Right ventricle myocardium inferior (tissue), 1 donor: ENCODE measurements around the gene MRPL17. TPM values are rescaled to one million over a fixed set of nuclear protein-coding genes. Genes with fewer than 3 reads are reported as not detected.

Experiments used
- ATAC-seq: fragments of 200-7000 bp; cut with Tn5 transposase; one replicate; pipeline ENCODE4 v1.9.1; 2020; ENCODE audit warnings: mild to moderate bottlenecking, moderate library complexity
- DNase-seq: peaks from one replicate; pipeline ENCODE4 v3.0.0; 2021; ENCODE audit errors: missing footprints
- intact Hi-C: fragments of 100-400 bp; cut with DNase I; formaldehyde crosslinking; loops from one replicate; pipeline ENCODE4 v1.11.0; 2022
- total RNA-seq: library from RNA; stranded (reverse); fragmentation: NEBNext Ultra II Directional; extraction: Animal tissue kit (Norgen Biotek cat#: 25700); gene quantifications from one replicate; pipeline ENCODE4 v1.2.1, GENCODE V29; 2021
- donor health status: DM: no; HTN: yes; CAD: no; lungs with severe emphysema.

MRPL17 gene
- total RNA-seq, 1 donor from 2014 or later: 44.8 TPM

GRCh38 chr11:6658647-6659046, 24.5 kb downstream of the MRPL17 start:
- DNase-seq (no peak), ATAC-seq (no peak)
- intact Hi-C loops: no loop called here

GRCh38 chr11:6657346-6657745, 25.8 kb downstream of the MRPL17 start:
- intact Hi-C loops: no loop called here
- ATAC-seq (no peak), DNase-seq (no peak)

- intact Hi-C loops: no loop called here
- no peak for ATAC-seq
These were observed 26.2 kb downstream of the MRPL17 start for GRCh38 chr11:6656936-6657335.

GRCh38 chr11:6656584-6656915, 26.6 kb downstream of the MRPL17 start:
- ATAC-seq: no peak
- intact Hi-C loops: no loop called here
- DNase-seq: no peak

More at GRCh38 chr11:6656936-6657335, 26.2 kb downstream of the MRPL17 start:
- no peak for DNase-seq

GRCh38 chr11:6655790-6656583, 27.2 kb downstream of the MRPL17 start, which contains the start of gene DCHS1:
Gene DCHS1, minus strand, starts transcription at chr11:6655809. Its CDS starts 14,196 bp downstream, at chr11:6641613.
- ATAC-seq: peak; percentile 42
- peak; percentile 74 for DNase-seq
- intact Hi-C loops: no loop called here

- DNase-seq (peak; percentile 68), ATAC-seq (peak; percentile 50)
- intact Hi-C loops: no loop called here
These were observed 27.9 kb downstream of the MRPL17 start for GRCh38 chr11:6655020-6655789.

GRCh38 chr11:6654281-6655019, 28.7 kb downstream of the MRPL17 start:
- DNase-seq (peak; percentile 67), ATAC-seq (peak; percentile 42)
- intact Hi-C loops: no loop called here

- ATAC-seq: no peak
- intact Hi-C loops: no loop called here
- DNase-seq: no peak
These were observed 29.5 kb downstream of the MRPL17 start for GRCh38 chr11:6653656-6654055.

- DNase-seq: no peak
- intact Hi-C loops: no loop called here
- ATAC-seq: no peak
These were observed 30.0 kb downstream of the MRPL17 start for GRCh38 chr11:6653097-6653496.

GRCh38 chr11:6652182-6652581, 31.0 kb downstream of the MRPL17 start:
- intact Hi-C loops: no loop called here
- no peak for DNase-seq
- no peak for ATAC-seq

GRCh38 chr11:6650980-6651379, 32.2 kb downstream of the MRPL17 start:
- intact Hi-C loops: no loop called here
- ATAC-seq (no peak), DNase-seq (no peak)

GRCh38 chr11:6650104-6650503, 33.0 kb downstream of the MRPL17 start:
- intact Hi-C loops: no loop called here
- ATAC-seq (no peak), DNase-seq (no peak)

GRCh38 chr11:6648501-6648900, 34.6 kb downstream of the MRPL17 start:
- no peak for DNase-seq
- intact Hi-C loops: loop anchor here (5.0 kb wide), 1 partner anchor 34 kb away; the partner anchor contains the start of gene MRPL17
- no peak for ATAC-seq

- no peak for DNase-seq
- no peak for ATAC-seq
- intact Hi-C loops: loop anchor here (5.0 kb wide), 1 partner anchor 34 kb away; the partner anchor contains the start of gene MRPL17
These were observed 35.3 kb downstream of the MRPL17 start for GRCh38 chr11:6647836-6648235.

- DNase-seq (peak; percentile 72), ATAC-seq (peak; percentile 30)
- intact Hi-C loops: loop anchor here (5.0 kb wide), 1 partner anchor 35 kb away; the partner anchor contains the start of gene MRPL17
These were observed 36.0 kb downstream of the MRPL17 start for GRCh38 chr11:6646918-6647679.

- peak; percentile 74 for ATAC-seq
- intact Hi-C loops: loop anchor here (5.0 kb wide), 1 partner anchor 36 kb away; the partner anchor contains the start of gene MRPL17
- peak; percentile 74 for DNase-seq
These were observed 36.6 kb downstream of the MRPL17 start for GRCh38 chr11:6646576-6646917.

GRCh38 chr11:6646071-6646470, 37.1 kb downstream of the MRPL17 start:
- peak; percentile 89 for DNase-seq
- ATAC-seq: peak; percentile 82

GRCh38 chr11:6642957-6643356, 40.2 kb downstream of the MRPL17 start:
- intact Hi-C loops: no loop called here
- no peak for ATAC-seq
- no peak for DNase-seq

More at GRCh38 chr11:6646071-6646470, 37.1 kb downstream of the MRPL17 start:
- intact Hi-C loops: loop anchor here (5.0 kb wide), 1 partner anchor 36 kb away; the partner anchor contains the start of gene MRPL17
